ENCODE data around the gene WDR1. TPM values are rescaled to one million over a fixed set of nuclear protein-coding genes. Genes with fewer than 3 reads are reported as not detected.

The WDR1 gene
- total RNA-seq, 1 donor from 2014 or later = 183 TPM

DNA sequence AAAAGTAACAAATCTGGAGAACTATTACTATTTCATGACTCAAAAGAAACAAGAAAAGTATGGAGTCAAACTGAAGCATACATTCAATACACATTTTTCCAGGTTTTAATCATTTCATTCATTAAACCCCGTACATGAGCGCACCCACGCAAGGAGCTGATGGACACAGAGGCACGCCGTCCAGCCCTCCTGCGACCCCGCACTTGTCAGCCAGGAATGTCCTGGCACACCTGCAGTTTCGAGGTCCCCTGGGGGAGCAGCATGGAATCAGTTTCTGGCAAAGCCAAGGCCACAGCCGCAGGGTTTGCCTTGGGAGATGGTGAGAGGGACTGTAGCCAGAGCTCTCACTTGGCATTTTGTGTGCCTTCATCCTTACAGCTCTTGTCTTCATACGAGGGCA is 82.5 kb downstream of the WDR1 start:
- no peak for DNase-seq
- ATAC-seq (ENCODE audit: poor library complexity) = no peak
- intact Hi-C loops (cut with DNase I) = no loop called here

DNA sequence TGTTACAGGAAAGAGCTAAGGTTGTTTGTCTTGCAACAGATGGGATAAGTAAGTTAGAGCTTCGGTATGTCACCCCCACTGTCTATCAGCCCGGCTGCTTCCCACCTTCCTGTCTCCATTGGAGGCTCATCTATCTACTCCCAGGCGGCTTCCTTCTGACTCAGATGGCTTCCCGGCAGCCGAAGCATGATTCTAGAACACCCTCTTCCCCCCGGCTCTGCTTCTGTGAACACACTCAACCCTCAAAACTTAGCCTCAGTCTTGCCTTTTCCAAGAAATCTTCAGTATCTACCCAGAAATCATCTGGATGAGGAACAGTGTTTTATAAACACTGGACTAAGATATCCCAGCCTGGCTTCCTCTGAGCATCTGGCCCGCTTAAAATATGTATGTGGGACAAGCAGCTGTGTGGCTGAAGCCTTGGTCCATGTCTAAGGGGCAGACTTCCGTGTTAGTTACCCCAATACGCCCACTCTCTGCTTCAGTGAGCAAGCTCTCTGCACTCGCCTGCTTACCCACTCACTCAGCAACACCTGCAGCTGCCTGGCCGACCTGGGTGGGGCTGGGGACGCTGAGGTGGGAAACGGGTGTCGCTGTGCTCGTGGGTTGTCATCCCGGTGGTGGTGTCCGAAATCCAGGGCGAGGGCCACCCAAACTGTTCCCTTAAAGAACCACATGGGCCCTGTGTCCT is 83.3 kb downstream of the WDR1 start:
- DNase-seq (peak; percentile 58), ATAC-seq (ENCODE audit: poor library complexity) (peak; percentile 65)
- intact Hi-C loops (cut with DNase I) = no loop called here

DNA sequence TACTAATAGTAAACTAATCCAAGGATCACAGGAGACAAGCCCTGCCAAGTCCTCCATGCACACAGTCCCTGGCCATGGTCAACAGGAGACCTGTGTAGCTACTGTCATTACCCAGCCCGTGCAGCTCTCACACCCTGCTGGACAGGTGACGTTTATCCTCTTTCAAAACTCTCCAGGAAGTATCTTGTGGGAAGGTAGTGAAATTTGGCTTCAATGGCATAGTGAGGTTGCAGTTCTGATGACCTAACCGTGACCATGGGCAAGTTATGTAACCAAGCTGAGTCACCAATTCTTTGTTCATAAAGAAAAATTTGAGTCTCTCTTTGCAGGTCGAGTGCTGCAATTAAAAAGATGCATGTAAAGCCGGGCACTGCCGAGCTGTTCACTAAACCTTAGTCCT is 84.0 kb downstream of the WDR1 start:
- DNase-seq (no peak), ATAC-seq (ENCODE audit: poor library complexity) (peak; percentile 35)
- intact Hi-C loops (cut with DNase I) = no loop called here

DNA sequence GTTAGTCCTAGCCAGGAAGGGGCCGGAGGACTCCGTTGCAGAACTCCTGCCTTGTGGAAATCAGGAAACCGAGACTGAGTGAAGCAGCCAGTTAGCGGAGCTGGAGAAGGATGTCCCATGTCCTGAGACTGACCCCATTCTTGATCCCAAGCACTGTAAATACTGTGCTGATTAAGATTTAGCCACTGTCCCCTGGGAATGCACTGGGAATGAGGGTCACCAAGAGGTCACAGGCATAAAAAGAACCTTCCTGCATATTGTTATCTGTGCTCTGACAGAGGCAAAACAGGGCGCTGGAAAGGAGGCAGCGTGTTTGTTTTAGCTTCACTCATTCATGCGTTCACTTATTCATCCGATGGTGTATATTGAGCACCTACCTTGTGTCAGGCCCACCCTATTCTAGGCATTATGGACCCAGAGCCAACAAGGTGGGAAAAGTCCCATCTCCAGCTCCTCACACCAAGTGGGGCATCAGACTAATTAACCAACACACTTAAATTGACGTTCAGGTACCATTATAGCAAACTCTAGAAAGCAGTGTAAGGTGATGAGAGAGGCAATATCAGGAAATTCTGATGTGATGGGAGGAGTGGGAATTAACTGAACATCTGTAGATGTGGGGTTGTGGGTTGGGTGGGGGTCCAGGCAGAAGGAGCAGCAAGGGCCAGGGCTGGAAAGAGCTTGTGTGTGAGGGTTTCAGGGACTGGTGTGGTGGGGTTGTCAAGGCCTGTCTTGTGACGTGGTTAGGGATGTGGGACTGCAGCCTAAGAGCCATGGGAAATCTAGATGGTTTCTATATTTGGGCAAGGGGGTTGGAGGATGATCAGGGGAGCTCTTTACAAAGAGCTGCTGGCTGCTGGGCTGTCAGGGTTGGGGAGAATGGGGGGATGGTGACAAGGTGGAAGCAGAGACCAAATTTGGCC is 84.7 kb downstream of the WDR1 start:
- no peak for DNase-seq
- peak; percentile 38 for ATAC-seq (ENCODE audit: poor library complexity)
- intact Hi-C loops (cut with DNase I) = no loop called here

DNA sequence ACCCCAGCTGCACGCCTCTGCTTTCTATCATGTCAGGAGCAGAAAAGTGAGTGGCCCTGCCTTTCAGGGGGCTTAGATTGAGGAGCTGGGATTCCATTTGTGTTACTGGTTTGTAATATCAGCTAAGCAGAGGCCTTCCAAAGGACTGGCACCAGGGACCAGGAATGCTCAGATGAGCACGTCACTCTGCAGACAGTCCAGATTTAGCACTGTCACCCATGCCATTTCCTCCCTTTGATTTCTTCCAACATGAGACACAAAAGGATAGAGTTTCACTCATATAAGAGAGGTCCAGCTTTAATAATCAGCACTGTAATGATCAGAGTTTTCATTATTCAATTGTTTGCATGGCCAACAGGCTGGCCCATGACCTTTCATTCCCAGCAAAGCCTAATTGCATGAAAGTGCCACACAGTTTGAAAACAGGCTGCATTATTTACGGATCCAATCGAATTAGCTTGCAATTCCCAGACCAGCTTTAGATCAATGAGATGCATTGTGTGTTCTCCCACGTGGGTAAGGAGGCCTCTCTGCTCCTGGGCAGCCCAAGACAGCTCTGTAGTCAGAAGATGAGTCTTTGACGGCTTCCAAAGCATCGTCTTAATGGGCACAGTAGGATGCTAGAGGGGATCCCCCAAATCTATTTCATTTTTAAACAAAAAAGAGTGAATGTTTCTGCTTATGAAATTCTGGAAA is 85.5 kb downstream of the WDR1 start:
- ATAC-seq (ENCODE audit: poor library complexity) (peak; percentile 59), DNase-seq (no peak)
- intact Hi-C loops (cut with DNase I) = no loop called here

DNA sequence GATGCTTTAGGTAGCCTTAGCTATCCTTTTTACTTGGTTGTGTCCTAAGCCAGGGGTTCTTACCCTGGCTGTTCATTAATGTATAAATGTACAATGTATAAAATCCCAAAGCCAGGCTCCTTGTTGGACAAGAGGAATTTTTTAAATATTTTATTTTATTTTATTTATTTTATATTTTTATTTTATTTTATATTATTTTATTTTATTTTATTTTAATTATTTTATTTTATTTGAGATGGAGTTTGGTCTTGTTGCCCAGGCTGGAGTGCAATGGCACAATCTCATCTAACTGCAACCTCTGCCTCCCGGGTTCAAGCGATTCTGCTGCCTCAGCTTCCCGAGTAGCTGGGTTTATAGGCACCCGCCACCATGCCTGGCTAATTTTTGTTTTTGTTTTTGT is 87.2 kb downstream of the WDR1 start:
- DNase-seq (no peak), ATAC-seq (ENCODE audit: poor library complexity) (no peak)
- intact Hi-C loops (cut with DNase I) = no loop called here

DNA sequence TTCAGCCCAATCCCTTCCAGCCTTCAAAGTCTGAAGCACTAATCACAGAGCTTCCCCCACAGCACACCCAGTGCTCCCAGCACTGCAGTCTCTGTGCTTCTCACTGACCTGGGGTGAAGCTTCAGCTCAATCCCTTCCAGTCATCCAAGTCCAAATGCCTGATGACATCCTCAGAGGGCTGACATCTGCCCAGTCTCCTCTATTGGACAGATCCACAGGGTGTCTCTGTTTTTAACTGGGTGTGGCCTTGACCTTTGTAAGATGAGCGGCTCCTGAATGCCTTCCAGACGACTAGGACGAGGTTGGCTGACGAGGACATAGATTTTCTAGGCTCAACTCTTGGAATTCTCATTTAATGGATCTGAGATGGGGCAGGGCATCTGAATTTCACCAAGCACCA is 87.7 kb downstream of the WDR1 start:
- no peak for DNase-seq
- intact Hi-C loops (cut with DNase I) = no loop called here
- no peak for ATAC-seq (ENCODE audit: poor library complexity)

DNA sequence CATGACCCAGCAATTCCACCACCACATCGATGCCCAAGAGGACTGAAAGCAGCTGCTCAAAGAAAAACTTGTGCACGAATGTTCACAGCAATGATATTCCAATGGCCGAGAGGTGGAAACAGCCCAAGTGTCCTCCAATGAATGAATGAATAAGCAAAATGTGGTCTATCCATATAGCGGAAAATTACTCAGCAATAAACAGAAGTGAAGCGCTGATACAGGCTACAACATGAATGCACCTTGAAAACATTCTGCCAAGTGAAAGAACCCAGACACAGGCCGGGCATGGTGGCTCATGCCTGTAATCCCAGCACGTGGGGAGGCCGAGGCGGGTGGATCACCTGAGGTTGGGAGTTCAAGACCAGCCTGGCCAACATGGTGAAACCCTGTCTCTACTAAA is 90.1 kb downstream of the WDR1 start:
- no peak for ATAC-seq (ENCODE audit: poor library complexity)
- DNase-seq = no peak
- intact Hi-C loops (cut with DNase I) = no loop called here

DNA sequence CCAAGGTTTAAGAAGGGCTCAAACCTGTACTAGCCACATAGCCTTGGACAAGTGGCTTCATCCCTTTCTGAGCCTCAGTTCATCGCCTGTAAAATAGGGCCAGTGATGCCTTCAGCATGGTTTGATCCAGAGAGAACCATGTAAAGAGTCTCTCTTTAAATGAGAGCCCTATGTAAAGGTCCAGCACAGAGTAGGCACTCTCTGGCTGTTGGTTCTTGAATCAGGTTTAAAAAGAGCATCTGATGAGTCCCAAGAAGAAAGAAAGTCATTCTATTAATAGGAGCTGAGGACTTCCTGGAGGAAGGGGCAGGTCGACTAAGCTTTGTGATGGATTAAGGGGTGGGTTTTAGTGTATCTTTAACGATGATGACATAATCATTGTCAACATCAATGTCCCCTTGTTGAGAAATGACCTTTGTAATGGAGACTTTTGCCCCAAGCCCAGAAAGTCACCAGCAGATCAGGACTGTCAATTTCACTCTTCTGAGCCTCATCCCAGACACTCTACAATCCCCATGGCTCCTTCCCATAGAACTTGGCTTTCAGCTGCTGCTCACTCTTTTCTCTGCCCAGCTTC is 91.3 kb downstream of the WDR1 start:
- intact Hi-C loops (cut with DNase I) = no loop called here
- no peak for ATAC-seq (ENCODE audit: poor library complexity)

More for the DNA sequence above, 91.3 kb downstream of the WDR1 start:
- DNase-seq = no peak

Small RNA genes within 50 kb of the gene (microRNA-seq; reads per million reads assigned to microRNA genes)
- gene MIR3138 = not detected

Other genes with a start within 250 kb of the WDR1 start
- gene SLC2A9, start 95.3 kb downstream of the WDR1 start, total RNA-seq = 8.8 TPM

Data from Right ventricle myocardium superior (tissue), 1 donor.